Measurements from ENCODE around the gene USP38.
"Not testable (repeated sequence)": the region's sequence is repeated elsewhere in the genome, so short reads cannot be mapped to it uniquely, and the experiment has no call there.

Gene USP38

GRCh38 chr4:143184503-143185252 lies at the start of gene USP38:
Gene USP38, plus strand, starts transcription at chr4:143184917. Its CDS starts 534 bp downstream, at chr4:143185451.
- DNase-seq, result peak; percentile 14

- DNase-seq, result no peak
Observed at GRCh38 chr4:143135358-143135757, 49.4 kb upstream of the USP38 start.

- no peak for DNase-seq
Observed at GRCh38 chr4:143140696-143141095, 44.0 kb upstream of the USP38 start.

GRCh38 chr4:143148521-143148920 lies 36.2 kb upstream of the USP38 start:
- DNase-seq, result no peak

- DNase-seq, result no peak
Observed at GRCh38 chr4:143156853-143157252, 27.9 kb upstream of the USP38 start.

- DNase-seq, result no peak
Observed at GRCh38 chr4:143163614-143164013, 21.1 kb upstream of the USP38 start.

GRCh38 chr4:143166722-143167121 lies 18.0 kb upstream of the USP38 start:
- DNase-seq, result not testable (repeated sequence)

- no peak for DNase-seq
Observed at GRCh38 chr4:143178923-143179322, 5.8 kb upstream of the USP38 start.

GRCh38 chr4:143183513-143184216 lies 1.1 kb upstream of the USP38 start:
- no peak for DNase-seq

GRCh38 chr4:143184217-143184502 lies 557 bp upstream of the USP38 start:
- DNase-seq, result no peak

GRCh38 chr4:143185253-143186107 lies 763 bp downstream of the USP38 start:
- DNase-seq, result no peak

- no peak for DNase-seq
Observed at GRCh38 chr4:143186212-143186611, 1.5 kb downstream of the USP38 start.

GRCh38 chr4:143186649-143187048 lies 1.9 kb downstream of the USP38 start:
- DNase-seq, result no peak

GRCh38 chr4:143188136-143189088 lies 3.7 kb downstream of the USP38 start:
- DNase-seq, result no peak

- no peak for DNase-seq
Observed at GRCh38 chr4:143189528-143189927, 4.8 kb downstream of the USP38 start.

- DNase-seq, result no peak
Observed at GRCh38 chr4:143195581-143195980, 10.9 kb downstream of the USP38 start.

GRCh38 chr4:143196323-143196722 lies 11.6 kb downstream of the USP38 start:
- DNase-seq, result no peak

- no peak for DNase-seq
Observed at GRCh38 chr4:143199503-143199902, 14.8 kb downstream of the USP38 start.

GRCh38 chr4:143202824-143203223 lies 18.1 kb downstream of the USP38 start:
- DNase-seq, result no peak

GRCh38 chr4:143203577-143203976 lies 18.9 kb downstream of the USP38 start:
- DNase-seq, result no peak

- no peak for DNase-seq
Observed at GRCh38 chr4:143207555-143207954, 22.8 kb downstream of the USP38 start.

- no peak for DNase-seq
Observed at GRCh38 chr4:143212566-143212965, 27.8 kb downstream of the USP38 start.

GRCh38 chr4:143215873-143216272 lies 31.2 kb downstream of the USP38 start:
- DNase-seq, result no peak
